GM21526 (cell line): ENCODE results near the gene NAV2.
"Not testable (repeated sequence)": the region's sequence is repeated elsewhere in the genome, so short reads cannot be mapped to it uniquely, and the experiment has no call there.

ENCODE experiments used
- ATAC-seq: cut with Tn5 transposase; IDR thresholded peaks from one replicate; pipeline ENCODE4 v1.9.1; 2021; ENCODE audit warnings: moderate library complexity; ENCODE audit not compliant: unreplicated experiment, low FRiP score

NAV2 gene

GRCh38 chr11:20117291-20117690 lies 404.7 kb downstream of the NAV2 start:
- ATAC-seq = no peak

GRCh38 chr11:20118209-20118608 lies 405.6 kb downstream of the NAV2 start:
- no peak for ATAC-seq

- no peak for ATAC-seq
Measured at GRCh38 chr11:20119315-20119714, 406.7 kb downstream of the NAV2 start.

GRCh38 chr11:20120134-20120925 lies 407.7 kb downstream of the NAV2 start:
- no peak for ATAC-seq

- ATAC-seq = no peak
Measured at GRCh38 chr11:20122131-20122530, 409.5 kb downstream of the NAV2 start.

GRCh38 chr11:20125927-20126326 lies 413.3 kb downstream of the NAV2 start:
- ATAC-seq = no peak

- no peak for ATAC-seq
Measured at GRCh38 chr11:20126724-20127123, 414.1 kb downstream of the NAV2 start.

GRCh38 chr11:20127671-20128527 lies 415.3 kb downstream of the NAV2 start:
- peak; percentile 71 for ATAC-seq

- not testable (repeated sequence) for ATAC-seq
Measured at GRCh38 chr11:20128528-20128825, 415.8 kb downstream of the NAV2 start.

GRCh38 chr11:20129665-20130064 lies 417.0 kb downstream of the NAV2 start:
- ATAC-seq = no peak

- ATAC-seq = no peak
Measured at GRCh38 chr11:20131788-20132666, 419.4 kb downstream of the NAV2 start.

GRCh38 chr11:20132667-20133039 lies 420.0 kb downstream of the NAV2 start:
- ATAC-seq = no peak

- ATAC-seq = no peak
Measured at GRCh38 chr11:20134991-20135736, 422.5 kb downstream of the NAV2 start.

- ATAC-seq = no peak
Measured at GRCh38 chr11:20137637-20138036, 425.0 kb downstream of the NAV2 start.

GRCh38 chr11:20138707-20139106 lies 426.1 kb downstream of the NAV2 start:
- ATAC-seq = no peak

GRCh38 chr11:20154381-20154780 lies 441.7 kb downstream of the NAV2 start:
- no peak for ATAC-seq

GRCh38 chr11:20155683-20156279 lies 443.1 kb downstream of the NAV2 start:
- ATAC-seq = no peak

- ATAC-seq = no peak
Measured at GRCh38 chr11:20156280-20156875, 443.7 kb downstream of the NAV2 start.

- no peak for ATAC-seq
Measured at GRCh38 chr11:20156876-20157613, 444.4 kb downstream of the NAV2 start.
